WTC11 (cell line): ENCODE data around the gene ENHO.

Source experiments
- ELF4 ChIP-seq: sonication (generic); formaldehyde crosslinking; IDR thresholded peaks from 2 replicates; pipeline ENCODE4 v1.8.1; 2022; ENCODE audit warnings: low read depth, mild to moderate bottlenecking, moderate library complexity, missing genetic modification reagents
- FOXJ3 ChIP-seq: sonication (generic); formaldehyde crosslinking; IDR thresholded peaks from 2 replicates; pipeline ENCODE4 v1.9.0; 2021; ENCODE audit warnings: missing genetic modification reagents, mild to moderate bottlenecking, borderline replicate concordance
- JUN ChIP-seq: sonication (generic); formaldehyde crosslinking; IDR thresholded peaks from 2 replicates; pipeline ENCODE4 v1.8.0; 2023; ENCODE audit warnings: mild to moderate bottlenecking, missing genetic modification reagents
- NFE2L1 ChIP-seq: sonication (generic); formaldehyde crosslinking; IDR thresholded peaks from 2 replicates; pipeline ENCODE4 v1.8.1; 2023; ENCODE audit warnings: missing genetic modification reagents
- NR2C2 ChIP-seq: sonication (generic); formaldehyde crosslinking; IDR thresholded peaks from 2 replicates; pipeline ENCODE4 v1.8.0; 2022; ENCODE audit warnings: mild to moderate bottlenecking, missing genetic modification reagents
- SP1 ChIP-seq: sonication (generic); formaldehyde crosslinking; conservative IDR thresholded peaks from 2 replicates; pipeline ENCODE4 v1.8.1; 2022; ENCODE audit warnings: missing genetic modification reagents
- TEAD1 ChIP-seq: sonication (generic); formaldehyde crosslinking; IDR thresholded peaks from 2 replicates; pipeline ENCODE4 v1.8.0; 2022; ENCODE audit warnings: mild to moderate bottlenecking, missing genetic modification reagents
- ZNF423 ChIP-seq: fragments of 250-450 bp; sonication (Bioruptor Pico); IDR thresholded peaks from 2 replicates; pipeline ENCODE4 v2.1.2; 2022; ENCODE audit warnings: mild to moderate bottlenecking, moderate library complexity
- TF ChIP-seq, protein P1 (sequence below): fragments of 200-600 bp; IDR thresholded peaks from 2 replicates; pipeline ENCODE4 v1.8.0; 2022; ENCODE audit warnings: antibody characterized with exemption
- TF ChIP-seq, protein P2 (sequence below): sonication (generic); formaldehyde crosslinking; IDR thresholded peaks from 2 replicates; pipeline ENCODE4 v1.8.0; 2023; ENCODE audit warnings: missing genetic modification reagents

DNA sequence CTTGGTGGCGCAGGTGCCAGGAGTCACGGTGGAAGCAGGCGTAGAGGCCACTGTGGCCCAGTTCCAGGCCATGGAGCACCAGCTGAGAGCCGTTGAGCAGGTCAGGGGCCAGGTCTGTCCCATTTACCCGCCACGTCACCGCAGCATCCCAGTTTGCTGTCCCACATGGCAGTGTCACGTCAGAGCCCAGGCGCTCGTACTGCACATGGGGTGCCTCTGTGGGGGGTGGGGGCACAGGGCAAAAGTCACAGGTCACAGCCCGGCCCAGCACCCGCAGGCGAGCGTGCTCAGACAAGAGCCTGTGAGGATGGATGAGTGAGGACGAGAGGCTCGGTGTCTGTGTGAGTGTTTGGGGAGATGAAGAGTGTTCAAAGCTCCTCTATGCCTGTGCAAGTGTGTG, 41.8 kb upstream of the ENHO start:
- TF ChIP-seq, protein P1, sequence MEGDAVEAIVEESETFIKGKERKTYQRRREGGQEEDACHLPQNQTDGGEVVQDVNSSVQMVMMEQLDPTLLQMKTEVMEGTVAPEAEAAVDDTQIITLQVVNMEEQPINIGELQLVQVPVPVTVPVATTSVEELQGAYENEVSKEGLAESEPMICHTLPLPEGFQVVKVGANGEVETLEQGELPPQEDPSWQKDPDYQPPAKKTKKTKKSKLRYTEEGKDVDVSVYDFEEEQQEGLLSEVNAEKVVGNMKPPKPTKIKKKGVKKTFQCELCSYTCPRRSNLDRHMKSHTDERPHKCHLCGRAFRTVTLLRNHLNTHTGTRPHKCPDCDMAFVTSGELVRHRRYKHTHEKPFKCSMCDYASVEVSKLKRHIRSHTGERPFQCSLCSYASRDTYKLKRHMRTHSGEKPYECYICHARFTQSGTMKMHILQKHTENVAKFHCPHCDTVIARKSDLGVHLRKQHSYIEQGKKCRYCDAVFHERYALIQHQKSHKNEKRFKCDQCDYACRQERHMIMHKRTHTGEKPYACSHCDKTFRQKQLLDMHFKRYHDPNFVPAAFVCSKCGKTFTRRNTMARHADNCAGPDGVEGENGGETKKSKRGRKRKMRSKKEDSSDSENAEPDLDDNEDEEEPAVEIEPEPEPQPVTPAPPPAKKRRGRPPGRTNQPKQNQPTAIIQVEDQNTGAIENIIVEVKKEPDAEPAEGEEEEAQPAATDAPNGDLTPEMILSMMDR, result no peak
- TF ChIP-seq SP1 (CRISPR knock-in tag) (no peak), FOXJ3 (no peak), JUN (no peak), ELF4 (CRISPR knock-in tag) (no peak), TEAD1 (CRISPR knock-in tag) (no peak), ZNF423 (no peak), NR2C2 (CRISPR knock-in tag) (no peak), NFE2L1 (CRISPR knock-in tag) (no peak)
- TF ChIP-seq, protein P2, sequence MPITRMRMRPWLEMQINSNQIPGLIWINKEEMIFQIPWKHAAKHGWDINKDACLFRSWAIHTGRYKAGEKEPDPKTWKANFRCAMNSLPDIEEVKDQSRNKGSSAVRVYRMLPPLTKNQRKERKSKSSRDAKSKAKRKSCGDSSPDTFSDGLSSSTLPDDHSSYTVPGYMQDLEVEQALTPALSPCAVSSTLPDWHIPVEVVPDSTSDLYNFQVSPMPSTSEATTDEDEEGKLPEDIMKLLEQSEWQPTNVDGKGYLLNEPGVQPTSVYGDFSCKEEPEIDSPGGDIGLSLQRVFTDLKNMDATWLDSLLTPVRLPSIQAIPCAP (CRISPR knock-in tag), result no peak
